CD4-positive, alpha-beta T cell treated with Interleukin-4 for 1 hour (primary cell): ENCODE results near the gene TSSK3.

Experiments used
- DNase-seq, 2 donors: peaks; one replicate each; pipeline ENCODE4 v3.0.0-alpha.2; 2020 to 2022

Gene TSSK3

DNA sequence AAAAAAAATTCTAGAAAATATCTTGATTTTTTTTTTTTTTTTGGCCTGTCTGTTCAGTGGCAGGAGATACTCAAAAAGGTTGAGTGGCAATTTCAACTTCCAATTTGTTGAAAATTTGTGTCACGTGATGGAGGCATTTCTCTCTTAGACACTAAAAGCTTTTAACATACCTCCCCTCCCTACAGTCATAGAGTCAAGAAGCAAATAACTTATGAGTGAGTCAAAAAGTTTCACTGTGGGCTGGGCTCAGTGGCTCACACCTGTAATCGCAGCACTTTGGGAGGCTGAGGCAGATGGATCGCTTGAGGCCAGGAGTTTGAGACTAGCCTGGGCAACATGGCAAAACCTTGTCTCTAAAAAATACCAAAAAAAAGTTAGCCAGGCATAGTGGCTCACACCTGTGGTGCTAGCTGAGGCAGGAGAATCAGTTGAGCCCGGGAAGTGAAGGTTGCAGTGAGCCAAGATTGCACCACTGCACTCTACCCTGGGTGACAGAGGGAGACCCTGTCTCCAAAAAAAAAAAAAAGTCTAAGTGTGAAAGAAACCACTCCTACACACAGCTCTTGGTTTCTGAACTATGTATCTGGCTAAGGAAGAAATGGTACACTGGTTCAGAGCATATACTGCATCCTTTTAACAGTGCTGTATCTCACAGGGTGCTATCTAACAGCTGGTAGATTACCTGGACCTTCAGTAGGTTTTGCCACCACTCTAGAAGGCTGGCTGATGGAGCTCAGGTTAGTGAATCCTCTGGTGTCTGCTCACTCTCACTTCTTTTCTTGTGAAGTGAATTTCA, 43.5 kb downstream of the TSSK3 start:
- DNase-seq, result no peak

DNA sequence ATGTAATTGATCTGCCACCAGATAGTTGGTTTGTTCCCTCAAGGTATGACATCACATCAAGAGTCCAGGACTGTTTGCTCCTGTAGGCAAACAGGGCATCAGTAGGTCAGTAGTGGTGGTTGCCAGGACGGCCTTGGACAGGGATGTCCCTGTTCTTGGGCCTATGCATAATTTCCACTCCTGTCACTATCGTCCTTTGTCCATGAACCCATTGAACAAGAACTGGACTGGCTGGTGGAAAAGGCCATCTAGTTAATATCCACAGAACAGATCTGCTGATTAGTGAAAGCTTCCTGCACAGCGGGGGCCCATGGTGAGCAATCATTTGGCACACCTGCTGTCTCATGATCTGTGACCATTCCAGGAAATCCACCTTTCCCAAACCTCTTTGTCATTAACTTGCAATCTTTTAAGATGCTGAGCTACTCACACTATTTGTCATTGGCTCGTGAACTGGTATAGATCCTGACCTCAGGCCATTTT, 44.3 kb downstream of the TSSK3 start:
- DNase-seq, result no peak

DNA sequence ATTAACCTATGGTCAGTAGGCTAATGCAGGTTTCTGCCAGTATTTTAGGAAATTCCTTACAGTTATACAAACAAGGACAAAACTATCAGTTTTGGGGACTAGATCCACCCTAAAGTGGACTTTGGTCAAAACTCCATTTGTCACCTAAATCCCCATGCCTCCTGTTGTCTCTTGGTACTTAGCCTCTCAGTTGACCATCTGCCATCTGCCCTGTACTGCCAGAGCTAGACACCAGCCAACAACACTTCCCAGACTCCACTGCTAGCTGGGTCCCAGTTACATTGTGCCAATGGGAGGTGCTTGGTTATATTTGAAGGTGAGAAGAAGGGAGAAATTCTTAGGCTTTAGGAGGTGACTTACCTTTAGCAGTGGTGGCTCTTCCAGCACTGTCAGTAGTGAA, 48.9 kb downstream of the TSSK3 start:
- no peak for DNase-seq

DNA sequence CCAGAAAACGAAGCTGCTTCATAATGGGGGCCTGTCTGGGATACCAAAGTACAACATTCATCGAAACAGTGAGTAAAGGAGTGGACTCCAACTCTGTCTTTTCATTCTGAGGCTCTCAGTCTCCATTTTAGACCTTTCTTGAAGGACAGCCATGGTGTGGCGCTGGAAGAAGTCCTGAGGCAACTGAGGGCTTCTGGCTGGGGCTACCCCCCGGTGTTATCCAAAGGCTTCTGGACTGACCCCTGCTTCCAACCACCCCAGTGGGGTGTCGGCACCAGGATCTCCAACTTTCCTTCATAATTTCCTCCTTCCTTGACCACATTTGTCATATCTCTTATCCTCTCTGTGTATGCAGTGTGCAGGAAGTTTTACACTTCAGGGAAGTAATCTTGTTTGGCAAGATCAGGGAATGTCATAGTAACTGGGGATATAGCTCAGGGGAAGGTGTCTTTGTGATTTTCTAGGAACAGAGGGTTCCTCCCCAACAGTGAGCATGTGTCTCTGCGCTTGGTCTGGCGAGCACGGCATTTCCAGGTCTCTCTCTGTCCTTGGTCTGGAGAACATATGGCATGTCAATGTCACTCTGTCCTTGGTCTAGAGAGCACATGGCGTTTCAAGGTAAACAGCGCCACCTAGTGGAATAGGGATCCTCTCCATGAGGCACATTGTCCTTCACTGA, 51.3 kb downstream of the TSSK3 start:
- peak; percentile 78 to 83 for DNase-seq
